Subcutaneous abdominal adipose tissue (tissue), 5 donors: ENCODE data around the gene RPS6KA6.

ENCODE experiments used
- H3K27ac ChIP-seq: one replicate; pipeline ENCODE4 v1.7.0; 2013; ENCODE audit warnings: low read depth, mild to moderate bottlenecking, inconsistent platforms, low read length, moderate library complexity
- H3K27me3 ChIP-seq, 5 donors: one replicate each; pipeline ENCODE4 v1.7.0; 2013; ENCODE audit warnings: low read length in 5 of 5, inconsistent platforms in 1 of 5; ENCODE audit not compliant: control insufficient read depth in 5 of 5, insufficient read depth in 4 of 5
- H3K36me3 ChIP-seq, 5 donors: one replicate each; pipeline ENCODE4 v1.7.0; 2013; ENCODE audit warnings: low read length in 5 of 5; ENCODE audit not compliant: control insufficient read depth in 5 of 5, insufficient read depth in 5 of 5
- H3K4me1 ChIP-seq, 5 donors: one replicate each; pipeline ENCODE4 v1.7.0; 2013; ENCODE audit warnings: low read length in 5 of 5, mild to moderate bottlenecking in 3 of 5, moderate library complexity in 1 of 5; ENCODE audit not compliant: control insufficient read depth in 5 of 5, insufficient read depth in 5 of 5
- H3K4me3 ChIP-seq, 5 donors: one replicate each; pipeline ENCODE4 v1.7.0; 2013; ENCODE audit warnings: low read length in 5 of 5, low read depth in 1 of 5
- H3K9ac ChIP-seq, 5 donors: one replicate each; pipeline ENCODE4 v1.7.0; 2013; ENCODE audit warnings: low read length in 5 of 5, mild to moderate bottlenecking in 4 of 5, moderate library complexity in 3 of 5
- H3K9me3 ChIP-seq, 5 donors: one replicate each; pipeline ENCODE4 v1.7.0; 2013; ENCODE audit warnings: low read length in 5 of 5; ENCODE audit not compliant: control insufficient read depth in 5 of 5
- donor health status: healthy.
- donor health status: healthy.
- donor health status: healthy.
- donor health status: healthy.
- donor health status: healthy.

RPS6KA6 gene

DNA sequence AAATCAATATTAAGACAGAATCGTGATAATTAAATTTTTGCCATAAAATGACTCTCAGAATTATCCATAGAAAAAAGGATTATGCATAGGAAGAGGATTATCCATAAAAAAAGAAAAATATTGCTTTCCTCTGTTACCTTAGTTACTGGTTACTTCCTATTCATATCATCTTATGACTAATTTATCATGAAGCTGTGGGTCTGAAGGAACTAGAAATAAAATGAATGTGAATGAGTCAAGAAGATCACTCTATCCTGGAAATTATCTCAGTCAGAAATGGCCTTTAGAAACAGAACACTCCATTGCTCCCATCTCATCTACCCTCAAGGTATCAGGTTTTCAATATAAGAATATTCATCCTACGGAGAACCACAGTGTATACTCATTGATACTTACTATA, 19.4 kb downstream of the RPS6KA6 start:
- no peaks in the 10 kb centered on the region for H3K9me3 ChIP-seq
- H3K9ac ChIP-seq, result no peak overlapping the region
- no peak overlapping the region for H3K4me3 ChIP-seq
- H3K27me3 ChIP-seq, result peaks cover 0 to 4% (median 0%) of the 10 kb centered on the region in 5 donors
- no peaks in the 10 kb centered on the region for H3K36me3 ChIP-seq
- H3K27ac ChIP-seq, result no peak overlapping the region
- H3K4me1 ChIP-seq, result no peaks in the 10 kb centered on the region

DNA sequence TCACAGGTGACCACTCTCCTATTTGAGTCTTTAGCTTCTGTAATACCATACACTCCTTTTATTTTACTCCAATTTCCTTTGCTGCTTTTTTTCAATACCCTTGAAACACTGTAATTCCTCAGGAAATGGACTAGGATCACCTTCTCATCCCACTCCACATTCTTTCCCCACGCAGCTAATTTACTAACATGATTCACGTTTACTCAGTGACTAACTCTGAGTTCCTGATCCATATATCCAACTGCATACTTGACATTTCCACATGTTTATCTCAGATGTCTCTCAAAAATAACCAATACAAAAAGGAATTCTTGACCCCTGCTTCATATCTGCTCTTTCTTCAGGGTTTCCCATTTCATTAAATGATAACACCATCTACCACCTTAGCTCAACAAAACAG, 19.9 kb downstream of the RPS6KA6 start:
- no peak overlapping the region for H3K9ac ChIP-seq
- H3K36me3 ChIP-seq, result no peaks in the 10 kb centered on the region
- no peaks in the 10 kb centered on the region for H3K9me3 ChIP-seq
- H3K4me1 ChIP-seq, result no peaks in the 10 kb centered on the region
- no peak overlapping the region for H3K27ac ChIP-seq
- no peak overlapping the region for H3K4me3 ChIP-seq
- peaks cover 0 to 4% (median 0%) of the 10 kb centered on the region in 5 donors for H3K27me3 ChIP-seq

DNA sequence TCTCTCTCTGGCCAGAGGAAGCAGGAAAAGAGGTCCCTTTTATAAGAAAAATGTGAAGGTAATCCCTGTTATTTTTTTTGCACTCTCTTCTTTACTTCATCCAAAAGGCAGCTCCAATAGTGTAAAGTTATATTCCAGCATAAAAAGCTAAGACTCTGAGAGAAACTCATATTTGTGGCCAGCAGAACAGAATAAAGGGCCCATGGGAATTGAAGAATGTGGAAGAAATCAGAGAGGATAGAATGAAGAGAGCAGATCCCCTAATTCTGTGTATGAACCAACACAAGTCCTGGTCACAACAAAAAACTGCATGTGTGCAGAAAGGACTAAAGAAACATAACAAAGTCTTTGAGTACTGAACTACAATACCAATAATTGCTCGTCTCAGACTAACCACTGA, 22.3 kb downstream of the RPS6KA6 start:
- H3K4me3 ChIP-seq, result no peak overlapping the region
- no peak overlapping the region for H3K27ac ChIP-seq
- H3K36me3 ChIP-seq, result no peaks in the 10 kb centered on the region
- peaks cover 0 to 1% (median 0%) of the 10 kb centered on the region in 5 donors for H3K27me3 ChIP-seq
- no peaks in the 10 kb centered on the region for H3K9me3 ChIP-seq
- no peak overlapping the region for H3K9ac ChIP-seq
- H3K4me1 ChIP-seq, result no peaks in the 10 kb centered on the region

DNA sequence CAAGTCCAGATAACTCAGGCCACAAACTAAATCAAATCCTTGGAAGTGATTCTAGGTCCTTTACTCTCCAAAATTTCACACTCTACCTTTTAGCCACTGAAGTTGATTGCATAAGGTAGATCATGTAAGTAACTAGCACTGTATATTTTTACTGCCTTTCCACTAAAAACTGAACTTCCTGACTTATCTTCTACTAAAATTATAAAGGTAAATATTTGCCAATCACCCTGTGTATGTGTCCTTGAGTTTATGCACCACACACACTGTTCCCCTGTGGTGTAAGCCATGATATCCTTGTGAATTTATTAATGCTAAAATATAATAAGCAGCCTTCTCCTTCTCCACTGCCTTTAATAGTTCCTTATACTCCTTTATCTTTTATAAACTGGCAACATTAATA, 25.6 kb downstream of the RPS6KA6 start:
- H3K36me3 ChIP-seq, result no peaks in the 10 kb centered on the region
- no peak overlapping the region for H3K27ac ChIP-seq
- no peaks in the 10 kb centered on the region for H3K9me3 ChIP-seq
- no peak overlapping the region for H3K4me3 ChIP-seq
- H3K27me3 ChIP-seq, result no peaks in the 10 kb centered on the region
- H3K4me1 ChIP-seq, result no peaks in the 10 kb centered on the region
- H3K9ac ChIP-seq, result no peak overlapping the region

DNA sequence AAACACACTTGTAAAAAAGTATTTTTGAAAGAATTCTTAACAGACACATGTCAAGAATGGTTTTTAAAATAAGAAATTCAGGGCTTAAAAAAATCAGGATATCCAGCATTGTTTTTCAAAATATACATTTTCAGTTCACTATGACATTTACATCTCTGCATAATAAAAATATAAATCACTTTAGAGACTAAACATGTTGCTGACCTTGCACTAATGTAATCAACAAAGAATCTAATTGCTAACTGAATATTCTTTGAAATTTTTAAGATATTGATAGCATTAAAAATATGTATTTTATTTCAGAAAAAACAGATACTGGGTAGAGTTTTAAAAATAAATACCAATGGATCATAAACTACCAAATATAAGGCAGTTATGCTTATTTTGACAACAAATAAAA, 26.4 kb downstream of the RPS6KA6 start:
- H3K27me3 ChIP-seq, result no peaks in the 10 kb centered on the region
- no peak overlapping the region for H3K9ac ChIP-seq
- no peaks in the 10 kb centered on the region for H3K4me1 ChIP-seq
- H3K9me3 ChIP-seq, result no peaks in the 10 kb centered on the region
- no peaks in the 10 kb centered on the region for H3K36me3 ChIP-seq
- no peak overlapping the region for H3K27ac ChIP-seq
- H3K4me3 ChIP-seq, result no peak overlapping the region

DNA sequence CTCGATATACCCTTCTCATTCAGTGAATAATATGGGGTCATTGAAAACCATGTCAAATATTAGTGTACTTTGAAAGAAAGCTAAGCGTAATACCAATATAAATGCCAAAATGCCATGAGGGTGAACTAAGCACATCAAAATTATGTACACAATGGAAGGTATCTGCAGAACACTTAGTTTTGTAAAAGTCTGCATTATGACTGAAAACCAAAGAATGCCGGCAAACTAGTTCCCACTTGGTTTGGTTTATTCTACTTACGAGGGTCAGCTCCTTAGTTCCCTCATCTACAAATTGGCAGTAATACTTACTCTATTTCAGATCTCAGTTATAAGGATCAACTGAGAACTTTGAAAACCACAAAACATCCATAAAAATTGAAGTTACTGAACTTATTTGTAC, 27.3 kb downstream of the RPS6KA6 start:
- no peak overlapping the region for H3K27ac ChIP-seq
- no peak overlapping the region for H3K4me3 ChIP-seq
- no peaks in the 10 kb centered on the region for H3K4me1 ChIP-seq
- H3K9me3 ChIP-seq, result no peaks in the 10 kb centered on the region
- H3K36me3 ChIP-seq, result no peaks in the 10 kb centered on the region
- no peak overlapping the region for H3K9ac ChIP-seq
- H3K27me3 ChIP-seq, result no peaks in the 10 kb centered on the region

DNA sequence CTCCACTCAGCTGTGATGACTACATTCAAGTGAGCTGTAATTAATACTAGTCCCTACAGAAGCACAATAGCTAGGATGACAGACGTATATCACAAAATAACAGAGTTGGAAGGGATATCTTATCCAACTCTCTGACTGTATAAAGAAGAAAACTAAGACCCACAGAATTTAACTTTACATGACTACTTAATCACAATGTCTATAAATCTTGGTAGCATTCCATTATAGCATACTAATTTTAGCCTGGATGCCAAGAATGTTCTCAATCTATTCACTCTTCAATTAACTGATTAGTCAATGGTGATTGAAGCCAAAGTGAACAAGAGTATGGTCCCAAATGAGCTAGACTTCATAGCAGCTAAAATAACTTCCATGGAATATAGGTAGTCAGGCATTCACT, 31.2 kb downstream of the RPS6KA6 start:
- Histone ChIP-seq H3K27ac (no peak overlapping the region), H3K36me3 (no peaks in the 10 kb centered on the region), H3K9ac (no peak overlapping the region), H3K4me1 (no peaks in the 10 kb centered on the region), H3K9me3 (no peaks in the 10 kb centered on the region), H3K4me3 (no peak overlapping the region), H3K27me3 (no peaks in the 10 kb centered on the region)

DNA sequence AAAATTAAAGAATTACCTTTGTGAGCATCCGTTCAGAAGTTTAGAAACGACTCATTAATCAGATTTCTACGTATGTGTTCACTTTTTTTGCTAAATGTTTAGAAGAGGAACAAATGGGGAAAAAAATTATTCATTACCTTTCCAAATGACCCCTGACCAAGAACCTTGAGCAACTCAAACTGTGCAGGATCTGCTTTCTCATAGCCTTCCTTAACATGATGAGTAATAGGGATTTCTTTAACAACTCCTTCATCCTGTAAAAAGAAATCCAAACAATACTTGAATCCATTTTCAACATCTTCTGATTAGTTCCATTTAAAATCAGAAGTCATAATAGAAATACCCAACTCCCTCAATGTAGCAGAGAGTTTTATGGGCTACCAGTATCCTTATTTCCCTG, 32.1 kb downstream of the RPS6KA6 start:
- Histone ChIP-seq H3K27me3 (no peaks in the 10 kb centered on the region), H3K9me3 (no peaks in the 10 kb centered on the region), H3K27ac (no peak overlapping the region), H3K9ac (no peak overlapping the region), H3K4me3 (no peak overlapping the region), H3K4me1 (no peaks in the 10 kb centered on the region), H3K36me3 (no peaks in the 10 kb centered on the region)

DNA sequence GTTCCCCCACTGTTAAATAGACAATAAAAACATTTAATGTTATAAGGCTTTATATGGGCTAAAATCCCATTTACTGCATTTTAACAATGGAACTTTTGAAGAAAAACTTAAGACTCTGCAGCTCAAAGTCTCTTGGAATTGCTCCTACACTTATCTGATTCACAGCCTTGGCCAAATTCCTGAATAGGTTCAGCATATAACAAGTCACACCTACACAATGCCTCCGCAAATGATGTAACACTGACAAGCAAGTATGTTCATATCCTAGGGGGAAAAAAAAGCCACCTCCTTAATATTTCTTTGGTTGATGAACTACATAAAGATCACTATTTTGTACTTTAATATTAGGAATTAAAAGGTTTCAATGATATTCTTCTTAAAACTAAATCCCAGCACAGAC, 34.5 kb downstream of the RPS6KA6 start:
- H3K9ac ChIP-seq, result no peak overlapping the region
- H3K27ac ChIP-seq, result no peak overlapping the region

DNA sequence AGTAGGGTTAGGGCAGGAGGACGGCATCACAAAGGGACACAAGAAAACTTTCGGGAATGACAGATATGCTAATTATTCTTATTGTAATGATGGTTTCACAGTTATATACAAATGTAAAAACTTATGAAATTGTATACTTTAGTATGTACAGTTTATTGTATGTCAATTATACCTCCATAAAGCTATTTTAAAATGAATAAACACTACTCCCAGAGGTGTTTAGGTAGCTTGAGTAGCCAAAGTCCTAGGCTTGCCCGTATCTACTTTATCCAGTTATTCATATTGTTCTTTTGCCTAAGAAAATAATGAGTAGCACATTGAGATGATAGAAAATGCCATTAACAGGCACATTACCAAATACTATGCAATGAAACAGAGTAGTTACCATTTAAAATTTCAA, 43.0 kb downstream of the RPS6KA6 start:
- H3K27me3 ChIP-seq, result peaks cover 0 to 3% (median 0%) of the 10 kb centered on the region in 5 donors
- no peaks in the 10 kb centered on the region for H3K36me3 ChIP-seq
- no peak overlapping the region for H3K27ac ChIP-seq
- H3K4me3 ChIP-seq, result no peak overlapping the region
- H3K4me1 ChIP-seq, result no peaks in the 10 kb centered on the region
- H3K9me3 ChIP-seq, result peaks cover 0 to 3% (median 0%) of the 10 kb centered on the region in 5 donors
- H3K9ac ChIP-seq, result no peak overlapping the region

More for the DNA sequence above, 34.5 kb downstream of the RPS6KA6 start:
- Histone ChIP-seq H3K27me3 (no peaks in the 10 kb centered on the region), H3K4me3 (no peak overlapping the region), H3K9me3 (no peaks in the 10 kb centered on the region), H3K36me3 (no peaks in the 10 kb centered on the region), H3K4me1 (no peaks in the 10 kb centered on the region)

DNA sequence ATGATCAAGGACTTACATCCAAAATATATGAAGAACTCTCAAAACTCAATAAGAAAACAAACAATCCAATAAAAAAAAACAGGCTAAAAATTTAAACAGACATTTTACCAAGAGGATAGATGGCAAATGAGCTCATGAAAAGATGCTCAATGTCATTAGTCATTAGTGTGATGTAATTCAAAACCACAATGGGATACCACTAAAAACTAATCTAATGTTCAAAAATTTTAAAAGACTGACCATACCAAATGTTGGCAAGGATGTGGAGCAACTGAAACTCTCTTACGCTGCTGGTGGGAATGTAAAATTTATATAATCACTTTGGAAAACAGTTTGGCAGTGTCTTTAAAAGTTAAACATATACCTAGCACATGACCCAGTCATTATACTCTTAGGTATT, 43.7 kb downstream of the RPS6KA6 start:
- H3K36me3 ChIP-seq, result no peaks in the 10 kb centered on the region
- no peaks in the 10 kb centered on the region for H3K4me1 ChIP-seq
- no peak overlapping the region for H3K9ac ChIP-seq
- H3K4me3 ChIP-seq, result no peak overlapping the region
- H3K9me3 ChIP-seq, result peaks cover 0 to 3% (median 0%) of the 10 kb centered on the region in 5 donors
- H3K27ac ChIP-seq, result no peak overlapping the region
- H3K27me3 ChIP-seq, result peaks cover 0 to 3% (median 0%) of the 10 kb centered on the region in 5 donors
